ENCODE results near the gene MPZ. TPM values are rescaled to one million over a fixed set of nuclear protein-coding genes. Genes with fewer than 3 reads are reported as not detected.
A peak's percentile ranks its signal among the peaks of the same experiment; 100 is the strongest.
"Not testable (repeated sequence)": the region's sequence is repeated elsewhere in the genome, so short reads cannot be mapped to it uniquely, and the experiment has no call there.

The MPZ gene
- total RNA-seq, 1 experiment from 2014 or later = not detected

DNA sequence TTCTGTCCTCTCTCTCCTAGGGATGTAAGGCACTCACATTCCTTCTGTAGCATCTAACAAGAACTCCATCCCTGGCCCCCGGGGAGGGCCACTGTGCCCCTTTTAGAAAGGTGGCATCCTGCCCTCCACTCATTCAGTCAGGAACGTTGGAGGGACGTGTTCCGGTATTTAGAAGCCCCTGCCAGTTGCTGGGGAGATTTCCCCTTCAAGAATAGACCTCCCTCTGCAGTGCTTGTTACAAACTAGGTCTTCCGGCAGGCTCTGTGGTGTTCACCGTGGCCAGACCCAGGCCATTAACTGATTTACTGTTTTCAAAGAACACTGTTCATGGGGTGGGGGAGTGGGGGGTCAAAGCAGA lies 50.4 kb downstream of the MPZ start:
- ChIA-PET CTCF (no interaction called here), POLR2A (no interaction called here)
- Histone ChIP-seq H3K36me3 (ENCODE audit: control insufficient read depth, insufficient read depth, low read length) (no peaks in the 10 kb centered on the region), H3K4me3 (ENCODE audit: low read depth in 2 of 2, low read length in 2 of 2) (peak overlapping the region in 1 of 2 experiments; percentile 57; a peak in 2 of 4 replicates), H3K27me3 (ENCODE audit: control insufficient read depth, insufficient read depth, low read length) (peaks cover 22% of the 10 kb centered on the region), H3K9me3 (ENCODE audit: control insufficient read depth, insufficient read depth, low read depth, low read length) (no peaks in the 10 kb centered on the region; the same call in 1 of the 2 replicates), H3K4me1 (ENCODE audit: control insufficient read depth, insufficient read depth, low read length) (no peaks in the 10 kb centered on the region; the same call in 1 of the 2 replicates), H3K27ac (ENCODE audit: low read length) (no peak overlapping the region)
- intact Hi-C loops (cut with micrococcal nuclease; ENCODE audit: unreplicated experiment) (no loop called here), in situ Hi-C loops (cut with HindIII; ENCODE audit: low pct_unique_long_range_greater_than_20kb, low sequenced_read_pairs) (no loop called here)
- TF ChIP-seq SIN3A (IDR thresholded peaks at IDR 0.05; ENCODE audit: borderline replicate concordance, insufficient read depth, low read depth, low read length) = no peak
- no peak for TF ChIP-seq POLR2AphosphoS5 (IDR thresholded peaks at IDR 0.05; ENCODE audit: low read depth, low read length)
- TF ChIP-seq, protein P1, sequence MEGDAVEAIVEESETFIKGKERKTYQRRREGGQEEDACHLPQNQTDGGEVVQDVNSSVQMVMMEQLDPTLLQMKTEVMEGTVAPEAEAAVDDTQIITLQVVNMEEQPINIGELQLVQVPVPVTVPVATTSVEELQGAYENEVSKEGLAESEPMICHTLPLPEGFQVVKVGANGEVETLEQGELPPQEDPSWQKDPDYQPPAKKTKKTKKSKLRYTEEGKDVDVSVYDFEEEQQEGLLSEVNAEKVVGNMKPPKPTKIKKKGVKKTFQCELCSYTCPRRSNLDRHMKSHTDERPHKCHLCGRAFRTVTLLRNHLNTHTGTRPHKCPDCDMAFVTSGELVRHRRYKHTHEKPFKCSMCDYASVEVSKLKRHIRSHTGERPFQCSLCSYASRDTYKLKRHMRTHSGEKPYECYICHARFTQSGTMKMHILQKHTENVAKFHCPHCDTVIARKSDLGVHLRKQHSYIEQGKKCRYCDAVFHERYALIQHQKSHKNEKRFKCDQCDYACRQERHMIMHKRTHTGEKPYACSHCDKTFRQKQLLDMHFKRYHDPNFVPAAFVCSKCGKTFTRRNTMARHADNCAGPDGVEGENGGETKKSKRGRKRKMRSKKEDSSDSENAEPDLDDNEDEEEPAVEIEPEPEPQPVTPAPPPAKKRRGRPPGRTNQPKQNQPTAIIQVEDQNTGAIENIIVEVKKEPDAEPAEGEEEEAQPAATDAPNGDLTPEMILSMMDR (IDR thresholded peaks at IDR 0.05) = no peak
- TF ChIP-seq, protein P2, sequence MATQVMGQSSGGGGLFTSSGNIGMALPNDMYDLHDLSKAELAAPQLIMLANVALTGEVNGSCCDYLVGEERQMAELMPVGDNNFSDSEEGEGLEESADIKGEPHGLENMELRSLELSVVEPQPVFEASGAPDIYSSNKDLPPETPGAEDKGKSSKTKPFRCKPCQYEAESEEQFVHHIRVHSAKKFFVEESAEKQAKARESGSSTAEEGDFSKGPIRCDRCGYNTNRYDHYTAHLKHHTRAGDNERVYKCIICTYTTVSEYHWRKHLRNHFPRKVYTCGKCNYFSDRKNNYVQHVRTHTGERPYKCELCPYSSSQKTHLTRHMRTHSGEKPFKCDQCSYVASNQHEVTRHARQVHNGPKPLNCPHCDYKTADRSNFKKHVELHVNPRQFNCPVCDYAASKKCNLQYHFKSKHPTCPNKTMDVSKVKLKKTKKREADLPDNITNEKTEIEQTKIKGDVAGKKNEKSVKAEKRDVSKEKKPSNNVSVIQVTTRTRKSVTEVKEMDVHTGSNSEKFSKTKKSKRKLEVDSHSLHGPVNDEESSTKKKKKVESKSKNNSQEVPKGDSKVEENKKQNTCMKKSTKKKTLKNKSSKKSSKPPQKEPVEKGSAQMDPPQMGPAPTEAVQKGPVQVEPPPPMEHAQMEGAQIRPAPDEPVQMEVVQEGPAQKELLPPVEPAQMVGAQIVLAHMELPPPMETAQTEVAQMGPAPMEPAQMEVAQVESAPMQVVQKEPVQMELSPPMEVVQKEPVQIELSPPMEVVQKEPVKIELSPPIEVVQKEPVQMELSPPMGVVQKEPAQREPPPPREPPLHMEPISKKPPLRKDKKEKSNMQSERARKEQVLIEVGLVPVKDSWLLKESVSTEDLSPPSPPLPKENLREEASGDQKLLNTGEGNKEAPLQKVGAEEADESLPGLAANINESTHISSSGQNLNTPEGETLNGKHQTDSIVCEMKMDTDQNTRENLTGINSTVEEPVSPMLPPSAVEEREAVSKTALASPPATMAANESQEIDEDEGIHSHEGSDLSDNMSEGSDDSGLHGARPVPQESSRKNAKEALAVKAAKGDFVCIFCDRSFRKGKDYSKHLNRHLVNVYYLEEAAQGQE (IDR thresholded peaks at IDR 0.05; ENCODE audit: insufficient read depth in 1 of 2, low read depth in 2 of 2, low read length in 1 of 2) = no peak
- TF ChIP-seq TCF7L2 (IDR thresholded peaks at IDR 0.05; ENCODE audit: low read depth, low read length) = no peak
- DNase-seq (ENCODE audit: low read depth, low spot score) (no peak), ATAC-seq (peak; percentile 35; the same call in 1 of the 2 replicates)
- BruUV-seq (replicated peaks) = no TSS peak

DNA sequence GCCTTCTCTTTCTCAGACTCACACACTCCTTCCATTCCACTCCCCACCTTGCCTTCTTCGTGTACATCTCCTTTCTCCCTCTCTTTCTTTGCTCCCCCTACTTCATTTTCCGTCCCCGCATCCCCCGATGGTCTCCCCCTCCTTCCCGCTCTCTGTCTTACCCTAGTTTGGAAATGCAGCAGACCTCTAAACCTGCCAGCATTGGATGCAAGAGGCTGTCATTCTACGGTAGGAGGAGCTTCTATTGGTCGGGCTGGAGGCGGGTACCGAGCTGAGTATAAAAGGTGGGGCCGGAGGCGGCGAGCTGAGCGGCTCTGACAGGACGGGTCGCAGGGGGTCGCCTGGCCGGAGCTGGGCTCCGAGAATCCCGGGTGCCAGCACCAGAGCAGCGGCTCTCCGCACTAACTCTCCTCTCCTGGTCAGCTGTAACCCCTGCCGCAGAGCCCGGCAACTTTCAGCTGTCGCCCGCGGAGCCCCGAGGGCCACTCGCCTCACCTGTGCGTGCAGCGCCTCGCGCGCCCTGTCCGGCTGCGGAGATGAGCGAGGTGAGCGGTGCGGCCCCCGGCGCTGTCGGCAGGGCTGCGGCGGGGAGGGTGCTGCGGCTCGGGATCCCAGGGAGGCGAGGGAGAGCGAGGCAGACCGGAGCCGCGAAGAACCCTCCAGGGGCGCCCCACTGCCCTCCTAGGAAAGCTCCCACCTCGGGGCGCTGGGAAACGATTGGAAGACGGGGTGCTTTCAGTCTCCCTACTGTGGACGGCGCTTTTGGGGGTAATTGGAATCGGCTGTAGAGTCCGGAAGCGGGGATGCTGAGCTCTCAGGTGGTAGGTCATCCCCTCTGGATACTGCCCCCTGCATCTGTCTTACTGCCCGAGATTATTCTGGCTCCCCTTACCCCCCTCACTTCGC lies 51.1 kb downstream of the MPZ start, which contains the start of gene PCP4L1:
TSS of gene PCP4L1 (plus strand) at position 307 of the 906 bp plus-strand sequence. CDS start at position 537, 230 bp downstream.
- no TSS peak for BruUV-seq (replicated peaks)
- no peaks in the 10 kb centered on the region; the same call in 1 of the 2 replicates for H3K9me3 ChIP-seq (ENCODE audit: control insufficient read depth, insufficient read depth, low read depth, low read length)
- no peaks in the 10 kb centered on the region for H3K36me3 ChIP-seq (ENCODE audit: control insufficient read depth, insufficient read depth, low read length)
- ATAC-seq (peak; percentile 93), DNase-seq (ENCODE audit: low read depth, low spot score) (no peak)
- peaks cover 22% of the 10 kb centered on the region for H3K27me3 ChIP-seq (ENCODE audit: control insufficient read depth, insufficient read depth, low read length)
- in situ Hi-C loops (cut with HindIII; ENCODE audit: low pct_unique_long_range_greater_than_20kb, low sequenced_read_pairs) = no loop called here
- no peaks in the 10 kb centered on the region; the same call in 1 of the 2 replicates for H3K4me1 ChIP-seq (ENCODE audit: control insufficient read depth, insufficient read depth, low read length)
- CTCF ChIA-PET = no interaction called here
- intact Hi-C loops (cut with micrococcal nuclease; ENCODE audit: unreplicated experiment) = no loop called here
- TF ChIP-seq, protein P1 (IDR thresholded peaks at IDR 0.05) = no peak
- TF ChIP-seq, protein P2 (IDR thresholded peaks at IDR 0.05; ENCODE audit: insufficient read depth in 1 of 2, low read depth in 2 of 2, low read length in 1 of 2) = no peak
- TF ChIP-seq TCF7L2 (IDR thresholded peaks at IDR 0.05; ENCODE audit: low read depth, low read length) = no peak
- no peak for TF ChIP-seq SIN3A (IDR thresholded peaks at IDR 0.05; ENCODE audit: borderline replicate concordance, insufficient read depth, low read depth, low read length)
- no peak for TF ChIP-seq POLR2AphosphoS5 (IDR thresholded peaks at IDR 0.05; ENCODE audit: low read depth, low read length)
- H3K27ac ChIP-seq (ENCODE audit: low read length) = no peak within 1 kb of the TSS
- POLR2A ChIA-PET = interaction anchor here (0.6 kb wide), 1 partner anchor 9 kb away, joined by 6 read pairs; no protein-coding TSS in a partner anchor
- peak within 1 kb of the TSS; percentile 45 to 57 for H3K4me3 ChIP-seq (ENCODE audit: low read depth in 2 of 2, low read length in 2 of 2)

DNA sequence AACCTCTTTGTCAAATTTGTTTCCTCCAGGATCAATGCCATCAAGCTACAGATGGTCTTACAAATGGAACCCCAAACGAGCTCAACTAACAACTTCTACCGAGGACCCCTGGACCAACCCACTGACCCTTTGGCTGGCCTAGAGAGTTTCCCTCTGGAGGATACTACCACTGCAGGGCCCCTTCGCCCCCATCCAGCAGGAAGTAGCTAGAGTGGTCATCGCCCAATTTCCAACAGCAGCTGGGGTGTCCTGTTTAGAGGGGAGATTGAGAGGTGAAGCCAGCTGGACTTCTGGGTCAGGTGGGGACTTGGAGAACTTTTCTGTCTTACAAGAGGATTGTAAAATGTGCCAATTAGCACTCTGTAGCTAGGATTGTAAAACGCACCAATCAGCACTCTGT lies 52.7 kb downstream of the MPZ start:
- H3K4me1 ChIP-seq (ENCODE audit: control insufficient read depth, insufficient read depth, low read length); H3K4me3 ChIP-seq (ENCODE audit: low read depth in 2 of 2, low read length in 2 of 2); H3K27ac ChIP-seq (ENCODE audit: low read length); in situ Hi-C loops (cut with HindIII; ENCODE audit: low pct_unique_long_range_greater_than_20kb, low sequenced_read_pairs); intact Hi-C loops (cut with micrococcal nuclease; ENCODE audit: unreplicated experiment); POLR2A ChIA-PET; BruUV-seq (replicated peaks); H3K36me3 ChIP-seq (ENCODE audit: control insufficient read depth, insufficient read depth, low read length); H3K9me3 ChIP-seq (ENCODE audit: control insufficient read depth, insufficient read depth, low read depth, low read length); ATAC-seq; DNase-seq (ENCODE audit: low read depth, low spot score): not testable (repeated sequence)
- CTCF ChIA-PET = interaction anchor here (0.5 kb wide), 1 partner anchor 33 kb away, joined by 3 read pairs; no protein-coding TSS in a partner anchor
- H3K27me3 ChIP-seq (ENCODE audit: control insufficient read depth, insufficient read depth, low read length) = peaks cover 22% of the 10 kb centered on the region

Measured in Panc1 (cell line).